A549 (cell line): ENCODE measurements around the gene KRT35. TPM values are rescaled to one million over a fixed set of nuclear protein-coding genes. Genes with fewer than 3 reads are reported as not detected.

Experiments used
- ATAC-seq, 2 experiments: fragments of 200-7000 bp in 1 of 2; fragments of >200 bp in 1 of 2; cut with Nextera tagmentation in 1 of 2; cut with Tn5 transposase in 1 of 2; 3 replicates each; pipeline versions ENCODE4 v1.8.0 to v1.9.1; 2018 to 2020; ENCODE audit warnings: mild to moderate bottlenecking in 1 of 2, moderate library complexity in 1 of 2
- CTCF ChIA-PET: fragments of 300-600 bp; sonication (Branson Sonifier 250); formaldehyde crosslinking; extraction: SDS; loops from one replicate; lab custom pipeline; 2021; ENCODE audit warnings: antibody characterized with exemption, inconsistent platforms; lab: Yijun Ruan, JAX
- POLR2A ChIA-PET: fragments of 350-600 bp; formaldehyde crosslinking; extraction: SDS; loops from one replicate; lab custom pipeline; 2021; ENCODE audit warnings: antibody characterized with exemption, inconsistent platforms; lab: Yijun Ruan, JAX
- DNase-seq, 2 experiments: peaks; one replicate each; pipeline versions ENCODE4 v3.0.0 to v3.0.0-alpha.2; 2011 to 2016; ENCODE audit warnings: low read depth in 1 of 2, low spot score in 1 of 2
- FAIRE-seq: peaks from 2 replicates; lab custom pipeline; 2011; peaks lifted over from hg19 to GRCh38; lab: Jason Lieb, UNC
- H3K27ac ChIP-seq, 2 experiments: fragments of >200 bp; sonication (Bioruptor Twin); formaldehyde crosslinking; 3 replicates each; pipeline ENCODE4 v1.5.1; 2016 to 2017
- H3K4me1 ChIP-seq: fragments of >200 bp; sonication (Bioruptor Twin); formaldehyde crosslinking; 3 replicates; pipeline ENCODE4 v1.6.1; 2016
- H3K4me2 ChIP-seq: fragments of >200 bp; sonication (Bioruptor Twin); formaldehyde crosslinking; 3 replicates; pipeline ENCODE4 v1.6.1; 2016
- H3K4me3 ChIP-seq: fragments of >200 bp; sonication (Bioruptor Twin); formaldehyde crosslinking; 3 replicates; pipeline ENCODE4 v1.5.1; 2016
- H3K9me3 ChIP-seq: fragments of >200 bp; sonication (Bioruptor Twin); formaldehyde crosslinking; 3 replicates; pipeline ENCODE4 v1.6.1; 2016
- CBX8 ChIP-seq: fragments of 200-600 bp; sonication (generic); IDR thresholded peaks from 2 replicates; pipeline ENCODE4 v1.6.1; 2016
- CHD2 ChIP-seq: fragments of 150-350 bp; IDR thresholded peaks from 2 replicates; pipeline ENCODE4 v1.6.1; 2014; ENCODE audit warnings: low read length; ENCODE audit not compliant: partially characterized antibody
- CHD4 ChIP-seq: fragments of 200-600 bp; sonication (generic); IDR thresholded peaks from 2 replicates; pipeline ENCODE4 v1.6.1; 2016; ENCODE audit warnings: antibody characterized with exemption, mild to moderate bottlenecking, borderline replicate concordance
- EHMT2 ChIP-seq: fragments of 200-600 bp; sonication (generic); IDR thresholded peaks from 2 replicates; pipeline ENCODE4 v1.6.1; 2016; ENCODE audit warnings: antibody characterized with exemption, low read depth, mild to moderate bottlenecking, moderate library complexity
- ELK1 ChIP-seq: fragments of 150-350 bp; IDR thresholded peaks from 2 replicates; pipeline ENCODE4 v1.6.1; 2014; ENCODE audit warnings: low read depth, mild to moderate bottlenecking, low read length
- FOSL2 ChIP-seq, 2 experiments: fragments of 450-650 bp in 1 of 2; fragments of >200 bp in 1 of 2; sonication (Bioruptor Twin) in 1 of 2; formaldehyde crosslinking; IDR thresholded peaks; 2 replicates each; pipeline versions ENCODE4 v1.5.0 to v1.6.1; 2016 to 2020; ENCODE audit warnings: mild to moderate bottlenecking in 1 of 2, moderate library complexity in 1 of 2
- HEYL ChIP-seq: fragments of 250-450 bp; sonication (Bioruptor Pico); IDR thresholded peaks from 2 replicates; pipeline ENCODE4 v1.8.0; 2021; ENCODE audit warnings: mild to moderate bottlenecking, moderate library complexity
- HMGXB4 ChIP-seq: fragments of 250-450 bp; sonication (Bioruptor Pico); IDR thresholded peaks from 2 replicates; pipeline ENCODE4 v1.5.0; 2021; ENCODE audit warnings: mild to moderate bottlenecking, moderate library complexity, borderline replicate concordance
- JUNB ChIP-seq: fragments of >200 bp; sonication (Bioruptor Twin); formaldehyde crosslinking; IDR thresholded peaks from 2 replicates; pipeline ENCODE4 v1.6.1; 2016
- KDM1A ChIP-seq: fragments of 200-600 bp; sonication (generic); IDR thresholded peaks from 2 replicates; pipeline ENCODE4 v1.6.1; 2016; ENCODE audit warnings: low read depth, mild to moderate bottlenecking
- NPAS2 ChIP-seq: fragments of 250-450 bp; sonication (Bioruptor Pico); IDR thresholded peaks from 2 replicates; pipeline ENCODE4 v1.8.0; 2022; ENCODE audit warnings: mild to moderate bottlenecking, moderate library complexity, borderline replicate concordance
- NR3C1 ChIP-seq: fragments of >200 bp; sonication (Bioruptor Twin); formaldehyde crosslinking; IDR thresholded peaks from 3 replicates; pipeline ENCODE4 v1.6.1; 2017
- PHF8 ChIP-seq: fragments of 200-600 bp; sonication (generic); IDR thresholded peaks from 2 replicates; pipeline ENCODE4 v1.6.1; 2016; ENCODE audit warnings: low read depth, mild to moderate bottlenecking, antibody characterized with exemption, moderate library complexity, borderline replicate concordance
- RCOR1 ChIP-seq: fragments of 150-350 bp; IDR thresholded peaks from 2 replicates; pipeline ENCODE4 v1.6.1; 2014; ENCODE audit warnings: antibody characterized with exemption, low read length, low read depth
- REST ChIP-seq: fragments of 200-600 bp; sonication (generic); IDR thresholded peaks from 2 replicates; pipeline ENCODE4 v1.6.1; 2016; ENCODE audit warnings: antibody characterized with exemption, mild to moderate bottlenecking, moderate library complexity
- RNF2 ChIP-seq: fragments of 200-600 bp; sonication (generic); IDR thresholded peaks from 2 replicates; pipeline ENCODE4 v1.6.1; 2016; ENCODE audit warnings: low read depth, mild to moderate bottlenecking, antibody characterized with exemption, moderate library complexity, borderline replicate concordance
- WGBS: methylation state at CpG from one replicate; pipeline ENCODE4 v1.1.6; 2017; ENCODE audit errors: missing lambda C conversion rate; 5-methylcytosine and 5-hydroxymethylcytosine counted together
- polyA plus RNA-seq, 4 experiments: library from polyadenylated mRNA; depleted of rRNA in 3 of 4; stranded (reverse); fragments of >200 nt; fragmentation: RNase III in 1 of 4; extraction: RNeasy Plus Mini Kit Qiagen cat#74134 plus additional on column Dnase treatment in 1 of 4; gene quantifications; 2 replicates in 3 of 4; 3 replicates in 1 of 4; pipeline ENCODE4 v1.2.3, GENCODE V29; 2011 to 2017
- TF ChIP-seq, protein P1 (sequence below): fragments of 250-450 bp; sonication (Bioruptor Pico); IDR thresholded peaks from 2 replicates; pipeline ENCODE4 v1.5.0; 2020; ENCODE audit warnings: low read depth, mild to moderate bottlenecking, moderate library complexity

Gene KRT35
- polyA plus RNA-seq, 2 of the 4 experiments (the other 2 are of a cell fraction) = not detected

- 75% methylated on average over 14 of the region's 14 CpGs for WGBS
- no peak for TF ChIP-seq CHD4
- TF ChIP-seq PHF8 = no peak
- TF ChIP-seq, protein P1, sequence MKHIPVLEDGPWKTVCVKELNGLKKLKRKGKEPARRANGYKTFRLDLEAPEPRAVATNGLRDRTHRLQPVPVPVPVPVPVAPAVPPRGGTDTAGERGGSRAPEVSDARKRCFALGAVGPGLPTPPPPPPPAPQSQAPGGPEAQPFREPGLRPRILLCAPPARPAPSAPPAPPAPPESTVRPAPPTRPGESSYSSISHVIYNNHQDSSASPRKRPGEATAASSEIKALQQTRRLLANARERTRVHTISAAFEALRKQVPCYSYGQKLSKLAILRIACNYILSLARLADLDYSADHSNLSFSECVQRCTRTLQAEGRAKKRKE (CRISPR knock-in tag) = no peak
- no peak for TF ChIP-seq ELK1
- no peak for TF ChIP-seq HEYL
- no peak for TF ChIP-seq CHD2
- no peak for TF ChIP-seq REST
- no peak for TF ChIP-seq CBX8
- TF ChIP-seq EHMT2 = no peak
- no peak for TF ChIP-seq NR3C1
- no peak for TF ChIP-seq RCOR1
- TF ChIP-seq RNF2 = no peak
- no peak for TF ChIP-seq HMGXB4 (CRISPR knock-in tag)
- TF ChIP-seq, all 56 proteins: peak for 0
- ChIA-PET POLR2A (no interaction called here), CTCF (interaction anchor here (0.9 to 2.9 kb wide), 6 partner anchors 14 to 182 kb away, joined by 3 to 22 read pairs (median 4); partner anchors contain the start of gene KRT35)
- H3K9me3 ChIP-seq = peaks cover 25% of the 10 kb centered on the region
- H3K4me2 ChIP-seq = no peak within 1 kb of the TSS
- peaks cover 13% of the 10 kb centered on the region for H3K4me1 ChIP-seq
- H3K4me3 ChIP-seq = no peak within 1 kb of the TSS
- FAIRE-seq = no peak
- H3K27ac ChIP-seq = no peak within 1 kb of the TSS
- ATAC-seq = no peak
- DNase-seq = no peak
Observed at GRCh38 chr17:41466988-41467387, 14.0 kb downstream of the KRT35 start, which contains the start of gene KRT32. Gene KRT32 (minus strand): TSS chr17:41467386. CDS start chr17:41467325, 61 bp downstream.

DNA sequence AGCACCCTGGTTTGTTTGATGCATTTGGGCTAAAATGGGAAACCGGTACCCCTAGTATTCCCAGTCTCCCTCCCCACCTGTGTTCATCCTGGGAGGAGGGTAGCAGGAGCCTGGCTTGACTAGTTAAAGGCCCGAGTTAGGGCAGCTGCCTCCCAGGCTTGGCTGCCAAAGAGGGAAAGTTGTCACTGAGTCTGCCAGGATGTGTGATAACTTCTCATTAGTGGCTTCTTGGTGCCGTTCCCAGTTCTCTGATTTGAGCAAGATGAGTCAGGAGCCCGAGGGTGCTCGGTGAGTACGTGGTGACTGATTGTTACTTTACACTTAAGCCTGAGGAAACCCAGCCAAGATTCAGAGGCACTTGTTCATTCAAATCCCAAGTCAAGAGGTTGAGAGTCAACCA, 16.3 kb downstream of the KRT35 start:
- no peak for TF ChIP-seq NPAS2 (CRISPR knock-in tag)
- 0 out of 2 replicates have a peak, but pooled peaks have one; percentile 21 for TF ChIP-seq JUNB
- TF ChIP-seq KDM1A = no peak
- no peak for TF ChIP-seq FOSL2 (IDR thresholded peaks at IDR 0.05)
- peak; percentile 18; the same call in 1 of the 2 replicates for TF ChIP-seq FOSL2 (CRISPR knock-in tag; IDR thresholded peaks at IDR 0.05)
- Histone ChIP-seq H3K4me2 (peak overlapping the region; percentile 27), H3K27ac (no peak overlapping the region), H3K9me3 (peaks cover 19% of the 10 kb centered on the region; the same call in 2 of the 3 replicates), H3K4me1 (peaks cover 13% of the 10 kb centered on the region), H3K4me3 (no peak overlapping the region)
- peak; percentile 50 to 79 for DNase-seq
- ATAC-seq = peak; percentile 76 to 77; a peak in 5 of 6 replicates
- no peak for FAIRE-seq
- WGBS = 2% methylated on average over 6 of the region's 6 CpGs
- POLR2A ChIA-PET = no interaction called here
- CTCF ChIA-PET = interaction anchor here (1.3 to 3.7 kb wide), 4 partner anchors 13 to 184 kb away, joined by 3 to 13 read pairs (median 7); partner anchors contain the start of gene KRT38
